ENCODE data around the gene FEM1B.
"Not testable (repeated sequence)": the region's sequence is repeated elsewhere in the genome, so short reads cannot be mapped to it uniquely, and the experiment has no call there.

FEM1B gene

GRCh38 chr15:68277603-68278344 is at the start of gene FEM1B:
TSS of gene FEM1B (plus strand) at chr15:68277745. CDS start at chr15:68278418, 673 bp downstream.
- DNase-seq (ENCODE audit: low spot score): peak; percentile 86

DNA sequence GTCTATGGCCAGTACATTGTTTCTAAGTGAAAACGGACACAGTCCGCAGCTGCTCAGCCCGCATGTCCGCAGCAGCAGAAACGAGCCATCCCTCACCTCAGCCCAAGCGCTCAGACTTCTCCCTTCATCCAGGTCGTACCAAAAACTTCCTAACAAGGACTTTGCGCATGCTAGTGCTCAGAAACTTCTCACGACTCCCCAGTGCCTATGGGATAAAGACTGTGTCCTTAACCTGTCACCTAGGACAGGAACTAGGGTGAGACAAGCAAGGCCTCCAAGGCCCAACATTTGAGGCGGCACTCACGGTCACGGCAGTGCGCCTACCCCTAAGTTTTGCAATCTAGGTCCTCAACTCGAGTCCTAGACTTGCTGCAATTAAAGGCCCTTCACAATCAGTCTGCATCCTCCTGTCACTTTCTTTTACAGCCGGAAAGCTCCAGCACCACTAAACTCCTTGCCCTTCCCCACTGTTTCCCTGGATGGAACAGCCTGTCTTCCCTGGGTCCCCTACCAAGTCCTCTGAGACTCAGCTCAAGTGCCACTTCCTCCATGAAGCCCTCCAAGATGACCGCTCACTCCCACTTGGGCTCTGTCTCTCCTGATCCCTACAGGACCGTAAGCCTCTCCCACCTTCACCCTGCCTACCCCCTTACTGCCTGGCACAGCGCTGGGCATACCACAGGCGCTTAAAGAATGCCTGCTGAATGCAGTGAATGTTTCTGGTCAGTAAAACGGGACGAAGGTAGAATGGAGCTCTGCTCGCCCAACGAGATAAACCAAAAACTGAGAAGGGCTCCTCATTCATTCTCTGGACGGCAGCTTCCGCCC is 49.2 kb upstream of the FEM1B start:
- DNase-seq (ENCODE audit: low spot score): peak; percentile 43

- no peak for DNase-seq (ENCODE audit: low spot score)
These were observed 48.6 kb upstream of the FEM1B start for GRCh38 chr15:68228971-68229385.

- DNase-seq (ENCODE audit: low spot score): peak; percentile 96
These were observed 48.0 kb upstream of the FEM1B start, which contains the start of gene CLN6 for GRCh38 chr15:68229386-68230156. TSS of gene CLN6 (minus strand) at chr15:68229728. CDS start at chr15:68229584, 144 bp downstream.

GRCh38 chr15:68230157-68231100 is 47.1 kb upstream of the FEM1B start:
- DNase-seq (ENCODE audit: low spot score): peak; percentile 5

DNA sequence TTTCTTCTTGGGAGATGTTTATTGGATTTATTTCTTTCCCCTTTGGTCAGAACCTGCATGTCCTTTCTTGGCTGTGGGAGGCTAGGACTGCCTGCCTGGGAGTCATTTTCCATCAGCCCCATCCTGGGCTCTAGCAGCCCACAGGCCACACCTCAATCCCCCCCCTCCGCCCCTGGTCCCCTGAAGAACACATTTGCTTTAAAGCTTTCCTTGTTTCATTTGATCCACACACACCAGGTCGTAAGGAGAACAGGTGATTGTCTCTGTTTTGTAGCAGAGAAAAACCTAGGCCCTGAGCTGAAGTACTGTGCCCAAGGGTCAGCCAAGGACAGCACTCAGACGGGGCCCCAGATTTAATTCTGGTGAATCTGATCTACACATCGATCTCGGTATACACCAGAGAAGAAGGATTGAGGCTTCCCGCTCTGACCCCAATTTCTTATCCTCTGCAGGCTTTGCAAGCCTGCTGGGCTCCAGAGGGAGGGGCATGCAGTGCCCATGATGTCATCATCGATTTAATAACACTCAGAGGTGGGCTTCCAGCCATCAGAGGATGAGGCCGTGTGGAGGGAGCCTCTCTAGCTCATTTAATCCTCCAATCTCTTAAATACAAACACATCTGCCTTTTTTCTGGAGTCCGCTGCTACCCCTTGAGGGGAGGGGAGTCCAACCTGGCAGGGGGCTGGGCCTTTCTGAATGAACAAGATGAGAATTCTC is 46.3 kb upstream of the FEM1B start:
- peak; percentile 1 for DNase-seq (ENCODE audit: low spot score)

GRCh38 chr15:68232449-68232848 is 45.1 kb upstream of the FEM1B start:
- no peak for DNase-seq (ENCODE audit: low spot score)

DNA sequence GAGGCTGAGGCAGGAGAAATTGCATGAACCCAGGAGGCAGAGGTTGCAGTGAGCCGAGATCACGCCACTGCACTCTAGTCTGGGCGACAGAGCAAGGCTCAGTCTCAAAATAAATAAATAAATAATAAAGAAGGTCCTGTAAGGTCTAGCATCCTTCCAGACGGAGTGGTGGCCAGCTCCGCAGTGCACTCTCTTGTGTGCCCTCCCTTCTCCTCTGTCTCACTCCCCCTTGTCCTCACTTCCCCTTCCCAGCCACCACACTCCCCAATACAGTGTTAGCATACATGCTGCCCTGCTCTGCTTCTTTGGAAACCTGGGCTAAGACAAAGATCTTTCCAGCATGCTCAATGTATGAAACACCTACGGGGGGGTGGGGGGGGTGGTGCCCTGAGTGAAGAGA is 44.6 kb upstream of the FEM1B start:
- no peak for DNase-seq (ENCODE audit: low spot score)

DNA sequence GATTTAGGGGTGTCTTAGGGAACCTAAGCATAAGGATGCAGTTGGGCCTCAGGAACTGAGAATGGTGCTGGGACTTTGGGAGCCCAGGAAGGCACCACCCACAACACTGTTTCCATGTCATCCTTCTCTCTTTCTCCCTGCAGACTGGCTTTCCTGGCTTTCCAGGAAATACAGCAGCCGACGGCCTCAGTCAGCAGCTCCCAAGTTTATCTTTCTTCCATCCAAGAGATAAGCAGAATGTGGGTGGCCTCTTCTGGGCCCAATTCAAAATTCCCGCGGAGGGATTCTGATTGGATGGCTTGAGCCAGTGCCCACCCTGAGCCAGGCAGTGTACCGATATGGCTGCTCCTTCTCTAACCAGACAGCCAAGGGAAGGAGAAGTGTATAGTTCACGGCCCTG is 43.5 kb upstream of the FEM1B start:
- no peak for DNase-seq (ENCODE audit: low spot score)

GRCh38 chr15:68234520-68234919 is 43.0 kb upstream of the FEM1B start:
- DNase-seq (ENCODE audit: low spot score): not testable (repeated sequence)

- DNase-seq (ENCODE audit: low spot score): no peak
These were observed 42.5 kb upstream of the FEM1B start for GRCh38 chr15:68235022-68235421.

DNA sequence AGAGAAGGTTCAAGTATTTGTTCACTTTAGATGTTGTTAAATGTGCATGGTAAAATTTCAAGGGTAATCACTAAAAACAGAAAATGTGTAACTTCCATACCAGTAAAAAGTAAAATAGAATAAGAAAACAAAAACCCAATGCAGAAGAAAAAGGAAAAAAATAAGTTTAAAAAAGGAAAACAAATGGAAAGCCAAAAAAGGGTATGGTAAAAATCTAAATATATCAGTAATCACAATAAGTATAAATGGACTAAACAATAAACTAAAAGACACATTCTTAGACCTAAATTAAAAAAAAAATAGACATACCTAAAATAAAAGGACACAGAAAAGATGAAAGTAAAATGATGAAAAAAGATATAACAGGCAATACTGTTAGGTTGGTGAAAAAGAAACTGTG is 38.5 kb upstream of the FEM1B start:
- DNase-seq (ENCODE audit: low spot score): no peak

GRCh38 chr15:68241088-68241935 is 36.2 kb upstream of the FEM1B start:
- no peak for DNase-seq (ENCODE audit: low spot score)

DNA sequence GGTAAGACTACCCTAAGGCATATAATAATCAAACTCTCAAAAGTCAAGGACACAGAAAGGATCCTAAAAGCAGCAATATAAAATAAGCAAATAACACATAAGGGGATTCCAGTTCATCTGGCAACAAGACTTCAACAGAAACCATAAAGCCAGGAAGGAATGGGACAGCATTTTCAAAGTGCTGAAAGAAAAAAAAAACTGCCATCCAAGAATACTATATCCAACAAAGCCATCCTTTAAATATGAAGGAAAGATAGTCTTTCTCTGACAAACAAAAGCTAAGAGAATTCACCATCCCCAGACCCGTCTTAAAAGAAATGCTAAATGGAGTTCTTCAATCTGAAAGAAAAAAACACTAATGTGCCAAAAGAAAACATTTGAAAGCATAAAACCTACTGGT is 33.3 kb upstream of the FEM1B start:
- DNase-seq (ENCODE audit: low spot score): no peak

- DNase-seq (ENCODE audit: low spot score): no peak
These were observed 28.4 kb upstream of the FEM1B start for GRCh38 chr15:68249058-68249713.

DNA sequence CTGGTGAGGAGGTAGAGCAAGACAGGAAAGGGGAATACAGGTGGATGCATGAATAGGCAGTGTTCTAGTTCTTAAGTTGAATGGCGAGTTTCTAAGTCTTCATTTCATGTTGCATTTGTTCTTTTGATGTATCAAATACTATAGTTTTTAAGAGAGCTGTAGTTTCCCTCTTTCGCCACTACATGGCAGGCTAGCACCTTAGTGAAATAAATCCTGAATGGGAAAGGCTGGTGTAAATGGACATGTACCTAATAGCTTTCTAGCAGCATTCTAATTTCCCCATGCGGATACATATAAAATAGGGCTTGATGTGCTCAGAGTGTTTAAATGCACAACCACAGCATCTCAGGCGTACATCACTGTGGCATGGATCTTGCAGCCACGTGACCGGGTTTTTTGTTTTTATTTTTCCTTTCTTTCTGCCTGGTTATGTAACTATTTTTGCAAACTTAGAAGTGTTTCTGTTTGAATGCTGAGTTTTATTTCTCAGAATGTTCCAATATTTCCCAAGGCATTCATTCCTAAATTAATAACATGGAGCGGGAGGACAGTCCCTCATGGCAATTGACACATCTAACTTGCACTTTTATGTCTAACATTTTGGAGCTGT is 24.5 kb upstream of the FEM1B start:
- peak; percentile 74 for DNase-seq (ENCODE audit: low spot score)

DNA sequence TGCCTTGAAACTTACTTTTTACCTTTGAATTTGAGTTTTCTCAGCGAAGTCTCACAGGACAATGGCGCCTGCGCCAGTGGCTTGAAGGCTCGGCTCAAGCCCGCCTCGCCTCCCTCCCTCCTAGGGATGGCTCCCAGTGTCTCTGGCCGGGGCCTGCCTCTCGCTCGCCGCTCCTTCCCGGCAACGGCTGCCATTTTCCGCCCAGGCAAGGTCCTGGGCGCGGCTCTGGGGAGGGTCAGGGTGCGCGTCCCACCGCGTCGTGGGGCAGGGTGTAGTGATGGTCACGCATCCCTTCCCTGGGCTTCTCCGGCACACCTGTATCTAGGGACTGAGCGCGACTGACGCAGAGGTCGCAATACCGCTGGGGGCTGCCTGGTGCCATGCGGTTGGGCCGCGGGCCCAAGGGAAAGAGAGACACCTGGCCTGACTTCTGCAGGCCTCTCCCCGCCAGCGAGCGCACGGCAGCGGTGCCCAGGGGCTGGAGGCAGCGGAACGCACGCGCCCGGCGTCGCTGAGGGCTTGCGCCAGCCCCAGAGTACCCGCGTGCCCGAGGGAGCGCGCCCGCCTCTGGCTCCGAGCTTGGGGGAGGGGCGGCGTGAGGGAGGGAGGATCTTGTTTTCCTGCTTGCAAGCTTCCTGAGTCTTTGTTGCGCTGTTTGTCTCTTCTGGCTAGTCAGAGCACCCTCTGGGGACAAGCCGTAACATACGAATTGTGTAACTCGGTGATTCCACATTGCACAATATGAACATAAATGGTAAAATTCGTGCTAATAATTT is 20.7 kb upstream of the FEM1B start:
- peak; percentile 87 for DNase-seq (ENCODE audit: low spot score)

GRCh38 chr15:68258692-68259091 is 18.9 kb upstream of the FEM1B start:
- DNase-seq (ENCODE audit: low spot score): no peak

Measured in AG08395 (cell line).